Neural cell (in vitro differentiated cells): Measurements from ENCODE around the gene FCHSD2.
"Not testable (repeated sequence)": the region's sequence is repeated elsewhere in the genome, so short reads cannot be mapped to it uniquely, and the experiment has no call there.

ENCODE experiments used
- EP300 ChIP-seq: fragments of 450-650 bp; conservative IDR thresholded peaks from 2 replicates; pipeline ENCODE4 v1.6.1; 2014; ENCODE audit warnings: antibody characterized with exemption, mild to moderate bottlenecking, moderate library complexity; ENCODE audit not compliant: poor library complexity, severe bottlenecking
- EZH2 ChIP-seq: fragments of 200-600, 300-800 bp; shearing (Covaris generic), sonication (generic); IDR thresholded peaks from 2 replicates; pipeline ENCODE4 v1.6.1; 2014; ENCODE audit warnings: antibody characterized with exemption, low read length, borderline replicate concordance, mild to moderate bottlenecking; ENCODE audit not compliant: insufficient read depth, poor library complexity, severe bottlenecking
- POLR2AphosphoS5 ChIP-seq: IDR thresholded peaks from 2 replicates; pipeline ENCODE4 v1.6.1; 2012
- RAD21 ChIP-seq: fragments of 450-650 bp; conservative IDR thresholded peaks from 2 replicates; pipeline ENCODE4 v1.6.1; 2014; ENCODE audit warnings: antibody characterized with exemption, mild to moderate bottlenecking, moderate library complexity
- REST ChIP-seq: IDR thresholded peaks from 2 replicates; pipeline ENCODE4 v1.6.1; 2012; ENCODE audit warnings: borderline replicate concordance
- TF ChIP-seq, protein P1 (sequence below): fragments of 450-650 bp; IDR thresholded peaks from 2 replicates; pipeline ENCODE4 v1.5.1; 2014; ENCODE audit warnings: antibody characterized with exemption, mild to moderate bottlenecking, moderate library complexity; ENCODE audit not compliant: poor library complexity, severe bottlenecking

- TF ChIP-seq, protein P1, sequence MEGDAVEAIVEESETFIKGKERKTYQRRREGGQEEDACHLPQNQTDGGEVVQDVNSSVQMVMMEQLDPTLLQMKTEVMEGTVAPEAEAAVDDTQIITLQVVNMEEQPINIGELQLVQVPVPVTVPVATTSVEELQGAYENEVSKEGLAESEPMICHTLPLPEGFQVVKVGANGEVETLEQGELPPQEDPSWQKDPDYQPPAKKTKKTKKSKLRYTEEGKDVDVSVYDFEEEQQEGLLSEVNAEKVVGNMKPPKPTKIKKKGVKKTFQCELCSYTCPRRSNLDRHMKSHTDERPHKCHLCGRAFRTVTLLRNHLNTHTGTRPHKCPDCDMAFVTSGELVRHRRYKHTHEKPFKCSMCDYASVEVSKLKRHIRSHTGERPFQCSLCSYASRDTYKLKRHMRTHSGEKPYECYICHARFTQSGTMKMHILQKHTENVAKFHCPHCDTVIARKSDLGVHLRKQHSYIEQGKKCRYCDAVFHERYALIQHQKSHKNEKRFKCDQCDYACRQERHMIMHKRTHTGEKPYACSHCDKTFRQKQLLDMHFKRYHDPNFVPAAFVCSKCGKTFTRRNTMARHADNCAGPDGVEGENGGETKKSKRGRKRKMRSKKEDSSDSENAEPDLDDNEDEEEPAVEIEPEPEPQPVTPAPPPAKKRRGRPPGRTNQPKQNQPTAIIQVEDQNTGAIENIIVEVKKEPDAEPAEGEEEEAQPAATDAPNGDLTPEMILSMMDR: not testable (repeated sequence)
- TF ChIP-seq REST, POLR2AphosphoS5, EP300, EZH2, RAD21: not testable (repeated sequence)
Observed at GRCh38 chr11:73123892-73124291, 18.2 kb downstream of the FCHSD2 start.
